ENCODE data around the gene GPATCH3.

DNA sequence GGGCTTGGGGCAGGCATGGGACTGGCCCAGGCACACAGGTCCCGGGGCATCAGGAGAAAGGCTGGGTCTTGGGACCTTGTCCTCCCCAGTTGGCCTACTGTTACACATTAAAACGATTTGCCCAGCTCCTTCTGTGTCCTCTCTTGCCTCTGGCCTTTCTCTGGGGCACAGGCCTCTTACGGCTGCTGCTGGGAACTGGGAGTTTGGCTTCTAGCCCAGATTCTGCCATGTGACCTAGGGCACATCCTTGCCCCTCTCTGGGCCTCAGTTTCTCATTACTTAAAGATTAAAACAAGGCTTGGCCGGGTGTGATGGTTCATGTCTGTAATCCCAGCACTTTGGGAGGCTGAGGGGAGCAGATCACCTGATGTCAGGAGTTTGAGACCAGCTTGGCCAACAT lies 46.0 kb upstream of the GPATCH3 start:
- TF ChIP-seq, protein P1, sequence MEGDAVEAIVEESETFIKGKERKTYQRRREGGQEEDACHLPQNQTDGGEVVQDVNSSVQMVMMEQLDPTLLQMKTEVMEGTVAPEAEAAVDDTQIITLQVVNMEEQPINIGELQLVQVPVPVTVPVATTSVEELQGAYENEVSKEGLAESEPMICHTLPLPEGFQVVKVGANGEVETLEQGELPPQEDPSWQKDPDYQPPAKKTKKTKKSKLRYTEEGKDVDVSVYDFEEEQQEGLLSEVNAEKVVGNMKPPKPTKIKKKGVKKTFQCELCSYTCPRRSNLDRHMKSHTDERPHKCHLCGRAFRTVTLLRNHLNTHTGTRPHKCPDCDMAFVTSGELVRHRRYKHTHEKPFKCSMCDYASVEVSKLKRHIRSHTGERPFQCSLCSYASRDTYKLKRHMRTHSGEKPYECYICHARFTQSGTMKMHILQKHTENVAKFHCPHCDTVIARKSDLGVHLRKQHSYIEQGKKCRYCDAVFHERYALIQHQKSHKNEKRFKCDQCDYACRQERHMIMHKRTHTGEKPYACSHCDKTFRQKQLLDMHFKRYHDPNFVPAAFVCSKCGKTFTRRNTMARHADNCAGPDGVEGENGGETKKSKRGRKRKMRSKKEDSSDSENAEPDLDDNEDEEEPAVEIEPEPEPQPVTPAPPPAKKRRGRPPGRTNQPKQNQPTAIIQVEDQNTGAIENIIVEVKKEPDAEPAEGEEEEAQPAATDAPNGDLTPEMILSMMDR (conservative IDR thresholded peaks at IDR 0.05; ENCODE audit: low read length) = no peak
- no peak for TF ChIP-seq EZH2phosphoT487 (IDR thresholded peaks at IDR 0.05; ENCODE audit: borderline replicate concordance)
